ENCODE results near the gene FAM168B.

Gene FAM168B

GRCh38 chr2:131011486-131011885 lies 81.8 kb downstream of the FAM168B start:
- no peak for TF ChIP-seq CTCF (IDR thresholded peaks at IDR 0.05)

GRCh38 chr2:131010566-131010965 lies 82.7 kb downstream of the FAM168B start:
- no peak for TF ChIP-seq CTCF (IDR thresholded peaks at IDR 0.05)

GRCh38 chr2:131009713-131010475 lies 83.4 kb downstream of the FAM168B start:
- no peak for TF ChIP-seq CTCF (IDR thresholded peaks at IDR 0.05)

GRCh38 chr2:131008967-131009366 lies 84.3 kb downstream of the FAM168B start:
- no peak for TF ChIP-seq CTCF (IDR thresholded peaks at IDR 0.05)

GRCh38 chr2:131006561-131006960 lies 86.7 kb downstream of the FAM168B start:
- no peak for TF ChIP-seq CTCF (IDR thresholded peaks at IDR 0.05)

- no peak for TF ChIP-seq CTCF (IDR thresholded peaks at IDR 0.05)
These were observed 87.9 kb downstream of the FAM168B start for GRCh38 chr2:131005216-131005935.

GRCh38 chr2:131004446-131005209 lies 88.6 kb downstream of the FAM168B start:
- no peak for TF ChIP-seq CTCF (IDR thresholded peaks at IDR 0.05)
